HG02571 (cell line): ENCODE data around the gene BARX2.
"Not testable (repeated sequence)": the region's sequence is repeated elsewhere in the genome, so short reads cannot be mapped to it uniquely, and the experiment has no call there.

Experiments used
- ATAC-seq: cut with Tn5 transposase; IDR thresholded peaks from one replicate; pipeline ENCODE4 v1.9.1; 2021; ENCODE audit warnings: mild to moderate bottlenecking, moderate library complexity; ENCODE audit not compliant: unreplicated experiment

The BARX2 gene

GRCh38 chr11:129375751-129376657 is at the start of gene BARX2:
Gene BARX2, plus strand, starts transcription at chr11:129375848. Its CDS starts 188 bp downstream, at chr11:129376036.
- ATAC-seq, result no peak

GRCh38 chr11:129326921-129327320 is 48.7 kb upstream of the BARX2 start:
- no peak for ATAC-seq

- ATAC-seq, result not testable (repeated sequence)
Observed at GRCh38 chr11:129327708-129328107, 47.9 kb upstream of the BARX2 start.

- ATAC-seq, result no peak
Observed at GRCh38 chr11:129328756-129329155, 46.9 kb upstream of the BARX2 start.

GRCh38 chr11:129331217-129331616 is 44.4 kb upstream of the BARX2 start:
- no peak for ATAC-seq

GRCh38 chr11:129331871-129332274 is 43.8 kb upstream of the BARX2 start:
- peak; percentile 75 for ATAC-seq

GRCh38 chr11:129333873-129334272 is 41.8 kb upstream of the BARX2 start:
- ATAC-seq, result no peak

GRCh38 chr11:129344301-129344940 is 31.2 kb upstream of the BARX2 start:
- ATAC-seq, result not testable (repeated sequence)

GRCh38 chr11:129346916-129347315 is 28.7 kb upstream of the BARX2 start:
- no peak for ATAC-seq

- no peak for ATAC-seq
Observed at GRCh38 chr11:129348813-129349212, 26.8 kb upstream of the BARX2 start.

- ATAC-seq, result no peak
Observed at GRCh38 chr11:129352676-129353075, 23.0 kb upstream of the BARX2 start.

GRCh38 chr11:129354691-129355090 is 21.0 kb upstream of the BARX2 start:
- ATAC-seq, result no peak

GRCh38 chr11:129359748-129360147 is 15.9 kb upstream of the BARX2 start:
- ATAC-seq, result no peak

- ATAC-seq, result peak; percentile 99
Observed at GRCh38 chr11:129364143-129364654, 11.4 kb upstream of the BARX2 start.

- no peak for ATAC-seq
Observed at GRCh38 chr11:129365816-129366215, 9.8 kb upstream of the BARX2 start.

- no peak for ATAC-seq
Observed at GRCh38 chr11:129366737-129367597, 8.7 kb upstream of the BARX2 start.

GRCh38 chr11:129368889-129369672 is 6.6 kb upstream of the BARX2 start:
- ATAC-seq, result no peak

- no peak for ATAC-seq
Observed at GRCh38 chr11:129370715-129371114, 4.9 kb upstream of the BARX2 start.

- no peak for ATAC-seq
Observed at GRCh38 chr11:129372609-129373488, 2.8 kb upstream of the BARX2 start.
